ENCODE data around the gene ZNF33A.

DNA sequence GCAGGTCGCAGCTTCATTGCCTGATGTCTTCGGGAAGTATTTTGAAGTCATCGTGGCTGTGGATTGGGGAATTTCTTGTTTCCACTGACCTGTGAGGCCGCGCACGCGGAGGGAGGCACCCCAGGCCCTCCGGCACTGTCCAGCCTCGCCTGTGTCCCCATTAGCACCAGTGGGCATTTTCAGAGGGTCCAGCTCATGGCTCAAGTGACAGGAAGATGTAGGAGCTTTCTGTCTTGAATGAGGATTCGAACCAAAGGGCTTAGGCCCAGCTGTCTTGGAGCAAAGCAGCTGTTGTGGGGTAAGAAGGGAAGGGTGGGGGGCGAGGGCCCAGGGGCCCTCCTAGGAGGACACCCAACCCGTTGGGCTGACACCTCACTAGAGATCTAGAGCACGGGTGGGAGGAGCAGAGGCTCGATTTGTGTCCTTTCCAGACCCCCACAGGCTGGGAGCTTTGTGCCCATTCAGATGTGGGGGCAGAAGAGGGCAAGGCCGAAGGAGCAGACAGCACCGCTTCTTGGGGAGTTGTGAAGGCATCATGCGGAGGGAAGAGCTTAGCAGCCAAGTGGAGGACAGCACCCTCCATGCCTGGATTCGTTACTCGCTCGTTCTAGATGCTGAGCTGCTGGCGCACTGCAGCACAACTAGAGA lies 84.6 kb downstream of the ZNF33A start:
- TF ChIP-seq, protein P1, sequence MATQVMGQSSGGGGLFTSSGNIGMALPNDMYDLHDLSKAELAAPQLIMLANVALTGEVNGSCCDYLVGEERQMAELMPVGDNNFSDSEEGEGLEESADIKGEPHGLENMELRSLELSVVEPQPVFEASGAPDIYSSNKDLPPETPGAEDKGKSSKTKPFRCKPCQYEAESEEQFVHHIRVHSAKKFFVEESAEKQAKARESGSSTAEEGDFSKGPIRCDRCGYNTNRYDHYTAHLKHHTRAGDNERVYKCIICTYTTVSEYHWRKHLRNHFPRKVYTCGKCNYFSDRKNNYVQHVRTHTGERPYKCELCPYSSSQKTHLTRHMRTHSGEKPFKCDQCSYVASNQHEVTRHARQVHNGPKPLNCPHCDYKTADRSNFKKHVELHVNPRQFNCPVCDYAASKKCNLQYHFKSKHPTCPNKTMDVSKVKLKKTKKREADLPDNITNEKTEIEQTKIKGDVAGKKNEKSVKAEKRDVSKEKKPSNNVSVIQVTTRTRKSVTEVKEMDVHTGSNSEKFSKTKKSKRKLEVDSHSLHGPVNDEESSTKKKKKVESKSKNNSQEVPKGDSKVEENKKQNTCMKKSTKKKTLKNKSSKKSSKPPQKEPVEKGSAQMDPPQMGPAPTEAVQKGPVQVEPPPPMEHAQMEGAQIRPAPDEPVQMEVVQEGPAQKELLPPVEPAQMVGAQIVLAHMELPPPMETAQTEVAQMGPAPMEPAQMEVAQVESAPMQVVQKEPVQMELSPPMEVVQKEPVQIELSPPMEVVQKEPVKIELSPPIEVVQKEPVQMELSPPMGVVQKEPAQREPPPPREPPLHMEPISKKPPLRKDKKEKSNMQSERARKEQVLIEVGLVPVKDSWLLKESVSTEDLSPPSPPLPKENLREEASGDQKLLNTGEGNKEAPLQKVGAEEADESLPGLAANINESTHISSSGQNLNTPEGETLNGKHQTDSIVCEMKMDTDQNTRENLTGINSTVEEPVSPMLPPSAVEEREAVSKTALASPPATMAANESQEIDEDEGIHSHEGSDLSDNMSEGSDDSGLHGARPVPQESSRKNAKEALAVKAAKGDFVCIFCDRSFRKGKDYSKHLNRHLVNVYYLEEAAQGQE (IDR thresholded peaks at IDR 0.05; ENCODE audit: insufficient read depth in 1 of 2, low read depth in 2 of 2, low read length in 2 of 2) = no peak
- no peak for TF ChIP-seq POLR2AphosphoS5 (IDR thresholded peaks at IDR 0.05; ENCODE audit: low read depth, low read length)
- no peak for TF ChIP-seq SIN3A (IDR thresholded peaks at IDR 0.05; ENCODE audit: borderline replicate concordance, insufficient read depth, low read length)
- no peak for TF ChIP-seq TAF1 (IDR thresholded peaks at IDR 0.05; ENCODE audit: borderline replicate concordance, insufficient read depth, low read length)
